NCI-H128 (cell line): ENCODE measurements around the gene BTBD6.

Experiments
- DNase-seq: peaks from one replicate; lab custom pipeline; 2025; ENCODE audit not compliant: unreplicated experiment; lab: John Stamatoyannopoulos, UW

The BTBD6 gene

DNA sequence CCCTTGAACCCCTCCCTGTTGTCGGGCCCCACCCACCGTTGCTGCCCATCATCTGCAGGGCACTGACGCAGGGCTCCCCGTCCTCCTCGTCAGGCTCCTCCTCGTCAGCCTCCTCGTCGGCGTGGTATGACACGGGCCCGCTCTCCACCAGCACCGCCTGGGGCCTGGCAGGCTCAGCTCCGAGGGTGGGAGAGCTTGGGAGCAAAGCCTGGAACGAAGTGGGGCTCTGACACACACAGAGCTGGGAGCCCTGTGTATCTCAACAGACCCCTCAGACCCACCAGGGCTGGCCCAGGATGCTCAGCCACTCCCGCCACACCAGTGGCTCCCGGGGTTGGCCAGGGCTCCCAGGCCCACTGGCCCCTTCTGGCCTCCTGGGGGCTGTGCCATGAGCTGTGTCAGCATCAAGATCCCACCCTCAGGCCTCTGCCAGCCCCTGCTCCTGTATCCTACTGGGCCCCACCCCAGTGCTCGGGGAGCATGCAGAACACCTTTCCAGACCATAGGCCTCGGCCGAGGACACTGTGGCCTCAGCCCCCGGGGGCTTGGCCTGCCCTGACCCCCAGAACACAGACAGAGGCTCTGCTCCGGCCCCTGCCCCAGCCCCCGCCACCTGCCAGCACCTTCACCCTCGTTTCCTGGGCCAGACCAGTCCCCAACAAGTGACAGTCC is 37.1 kb upstream of the BTBD6 start:
- no peak for DNase-seq

- no peak for DNase-seq
These were observed 36.6 kb upstream of the BTBD6 start for GRCh38 chr14:105211758-105212089.

- no peak for DNase-seq
These were observed 35.6 kb upstream of the BTBD6 start for GRCh38 chr14:105212541-105213300.

GRCh38 chr14:105213361-105213760 is 35.0 kb upstream of the BTBD6 start:
- DNase-seq, result no peak

DNA sequence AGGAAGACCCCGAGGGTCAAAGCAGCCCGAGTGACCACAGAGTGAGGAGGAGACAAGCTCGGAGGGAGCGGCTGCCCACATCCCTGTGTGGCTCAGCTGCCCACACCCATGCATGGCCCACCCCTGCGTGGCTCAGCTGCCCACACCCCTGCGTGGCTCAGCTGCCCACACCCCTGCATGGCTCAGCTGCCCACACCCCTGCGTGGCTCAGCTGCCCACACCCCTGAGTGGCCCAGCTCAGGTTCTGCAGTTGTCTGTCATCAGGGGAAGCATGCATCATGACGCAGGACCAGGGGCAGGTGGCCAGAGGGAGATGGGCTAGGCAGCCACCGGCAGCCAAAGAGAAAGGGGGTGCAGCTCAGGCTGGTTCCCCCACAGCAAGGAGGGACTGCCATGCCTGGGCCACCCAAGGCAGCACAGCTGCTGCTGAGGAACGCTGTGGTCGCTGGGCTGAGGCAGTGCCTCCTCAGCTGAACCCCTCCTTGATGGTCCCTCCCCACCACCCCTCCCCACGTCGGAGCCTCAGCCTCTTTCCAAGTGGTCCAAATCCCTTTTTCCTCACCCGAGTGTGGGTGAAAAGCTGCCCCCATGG is 33.9 kb upstream of the BTBD6 start:
- no peak for DNase-seq

DNA sequence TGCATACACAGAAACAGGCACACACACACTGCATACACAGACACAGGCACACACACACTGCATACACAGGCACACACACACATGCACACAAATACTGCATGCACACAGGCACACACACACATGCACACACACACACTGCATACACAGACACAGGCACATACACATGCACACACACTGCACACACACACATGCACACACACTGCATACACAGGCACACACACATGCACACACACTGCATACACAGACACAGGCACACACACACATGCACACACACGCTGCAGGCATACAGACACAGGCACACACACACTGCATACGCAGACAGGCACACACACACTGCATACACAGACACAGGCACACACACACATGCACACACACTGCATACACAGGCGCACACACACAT is 32.7 kb upstream of the BTBD6 start:
- no peak for DNase-seq

GRCh38 chr14:105216490-105217247 is 31.7 kb upstream of the BTBD6 start:
- DNase-seq, result no peak

GRCh38 chr14:105217774-105218173 is 30.6 kb upstream of the BTBD6 start:
- DNase-seq, result no peak

DNA sequence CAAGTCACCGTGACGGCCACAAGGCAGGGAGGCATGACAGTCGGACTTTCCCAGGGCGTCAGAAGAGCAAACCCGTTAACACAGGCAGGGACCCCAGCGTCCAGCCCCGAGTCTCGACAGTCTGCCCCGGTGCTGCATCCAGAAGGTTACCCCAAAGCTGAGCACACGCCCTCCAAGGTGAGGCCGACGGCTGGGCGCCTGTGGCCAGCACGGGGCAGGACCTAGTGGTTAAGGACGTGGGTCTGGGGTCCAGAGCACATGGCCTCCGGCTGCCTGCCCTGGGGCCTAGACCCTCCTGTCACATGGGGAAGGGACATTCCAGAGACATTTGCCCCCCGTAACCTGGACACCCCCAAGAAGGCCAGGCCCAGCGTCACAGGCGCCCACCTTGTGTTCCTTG is 29.7 kb upstream of the BTBD6 start:
- no peak for DNase-seq

DNA sequence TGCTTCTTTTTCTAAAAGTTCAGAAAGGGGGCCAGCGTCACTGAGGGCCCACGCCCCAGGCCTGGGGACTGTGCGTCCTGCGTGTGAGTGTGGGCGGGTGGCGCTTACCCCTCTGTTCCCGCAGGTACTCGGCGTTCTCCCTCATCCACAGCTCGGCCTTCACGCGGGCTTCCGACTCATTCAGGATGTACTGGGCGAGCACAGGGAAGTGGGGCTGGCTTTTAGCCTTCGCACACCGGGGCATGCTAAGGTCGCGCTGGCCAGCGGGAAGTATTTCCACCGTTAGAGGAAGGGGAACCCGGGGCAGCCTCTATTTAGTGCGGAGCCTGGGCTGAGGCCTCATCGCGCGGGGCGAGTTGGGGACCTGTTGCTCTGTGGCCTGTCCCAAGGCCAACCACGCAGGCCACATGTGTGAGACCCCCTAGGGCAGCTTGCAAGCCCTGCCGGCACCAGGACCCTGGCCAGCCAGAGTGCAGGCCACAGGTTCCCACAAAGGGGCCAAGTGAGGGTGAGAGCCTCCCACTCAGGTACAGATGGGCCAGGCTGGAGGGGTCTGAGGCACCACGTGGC is 29.2 kb upstream of the BTBD6 start:
- DNase-seq, result no peak

DNA sequence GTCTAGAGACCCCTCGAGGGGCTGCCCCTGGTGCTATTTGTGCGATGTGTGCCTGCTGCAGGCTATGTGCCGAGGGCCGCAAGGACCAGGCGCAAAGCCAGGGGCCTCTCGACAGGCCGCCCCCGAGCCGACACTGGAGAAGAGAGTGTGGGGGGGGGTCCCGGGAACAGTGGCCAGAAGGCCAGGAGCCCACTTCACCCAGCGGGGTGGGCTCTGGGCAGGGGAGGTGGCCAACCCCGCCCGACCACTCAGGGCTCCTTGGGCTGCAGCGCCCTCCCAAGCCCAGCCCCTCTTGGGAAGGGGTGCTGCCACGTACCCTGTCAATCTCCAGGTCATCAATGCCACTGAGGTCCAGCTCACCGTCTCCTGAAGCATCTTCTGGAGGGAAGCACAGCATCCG is 28.6 kb upstream of the BTBD6 start:
- no peak for DNase-seq

DNA sequence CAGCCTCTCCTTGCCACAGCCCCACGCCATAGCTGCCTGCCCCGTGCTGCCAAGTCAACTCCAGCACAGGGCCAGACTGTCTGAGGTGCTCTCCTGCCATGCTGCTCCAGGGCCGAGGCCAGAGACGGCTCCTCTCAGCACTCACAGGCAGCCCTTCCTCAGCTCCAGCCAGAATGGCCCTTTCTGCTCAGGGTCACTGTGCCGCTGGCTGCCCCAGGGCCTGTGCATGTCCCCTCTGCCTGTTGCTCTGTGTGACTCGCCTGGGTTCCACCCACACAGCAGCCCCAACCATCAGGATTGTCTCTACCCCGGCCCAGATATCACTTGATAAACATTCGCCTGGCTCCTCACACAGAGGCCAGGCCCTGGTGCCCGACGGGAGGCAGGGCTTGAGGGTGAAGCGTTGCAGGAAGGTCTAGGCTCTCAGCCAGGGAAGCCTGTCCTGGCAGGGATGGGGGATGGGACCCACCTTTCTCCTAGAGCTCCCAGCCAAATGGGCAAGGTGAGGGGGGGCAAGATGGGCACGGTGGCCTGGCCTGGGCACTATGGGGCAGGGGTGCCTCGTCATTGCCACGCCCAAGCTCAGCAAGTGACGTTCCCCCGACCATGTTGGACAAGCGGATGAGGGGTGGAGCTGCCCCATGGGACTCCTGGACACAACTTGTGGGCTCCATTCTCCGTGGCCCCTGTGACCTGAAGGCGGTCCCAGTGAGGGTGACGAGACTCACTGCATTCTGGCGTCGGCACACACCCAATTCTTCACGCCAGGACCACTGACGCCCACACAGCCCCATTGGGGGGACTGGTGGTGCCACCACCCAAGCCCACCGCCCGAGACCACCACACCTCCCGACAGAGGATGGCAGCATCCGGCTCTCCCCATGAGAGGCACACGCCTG is 27.4 kb upstream of the BTBD6 start:
- no peak for DNase-seq

GRCh38 chr14:105221598-105222178 is 26.6 kb upstream of the BTBD6 start:
- DNase-seq, result no peak

- DNase-seq, result no peak
These were observed 25.1 kb upstream of the BTBD6 start for GRCh38 chr14:105223260-105223659.

DNA sequence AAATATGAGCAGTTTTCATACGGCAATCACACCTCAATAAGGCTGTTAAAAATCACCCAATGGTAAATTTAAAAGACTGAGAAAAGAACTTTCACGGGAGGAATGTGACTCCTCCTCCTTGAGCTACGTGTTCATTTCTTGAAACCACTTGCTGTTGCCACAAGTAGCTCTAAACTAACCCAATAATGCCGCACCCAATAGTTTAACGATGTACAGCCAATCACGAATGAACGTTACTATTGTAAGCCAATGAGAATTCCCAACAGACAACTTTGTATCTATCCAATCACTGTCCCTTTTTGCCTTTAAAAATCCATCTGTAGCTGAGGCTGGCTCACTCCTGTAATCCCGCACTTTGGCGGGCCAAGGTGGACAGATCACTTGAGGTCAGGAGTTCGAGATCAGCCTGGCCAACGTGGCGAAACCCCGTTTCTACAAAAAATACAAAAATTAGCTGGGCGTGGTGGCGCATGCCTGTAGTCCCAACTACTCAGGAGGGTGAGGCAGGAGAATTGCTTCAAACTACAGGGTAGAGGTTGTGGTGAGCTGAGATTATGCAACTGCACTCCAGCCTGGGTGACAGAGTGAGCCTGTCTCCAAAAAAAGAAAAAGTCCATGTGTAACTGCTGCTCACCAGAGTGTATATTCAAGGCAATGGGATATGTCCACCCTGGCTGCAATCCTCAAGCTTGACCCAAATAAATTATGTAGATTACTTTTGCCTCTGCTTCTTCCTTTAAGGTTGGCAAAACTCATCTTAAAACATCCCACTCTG is 24.4 kb upstream of the BTBD6 start:
- no peak for DNase-seq

- DNase-seq, result no peak
These were observed 23.3 kb upstream of the BTBD6 start for GRCh38 chr14:105224845-105225570.

- no peak for DNase-seq
These were observed 22.1 kb upstream of the BTBD6 start for GRCh38 chr14:105226198-105226597.

DNA sequence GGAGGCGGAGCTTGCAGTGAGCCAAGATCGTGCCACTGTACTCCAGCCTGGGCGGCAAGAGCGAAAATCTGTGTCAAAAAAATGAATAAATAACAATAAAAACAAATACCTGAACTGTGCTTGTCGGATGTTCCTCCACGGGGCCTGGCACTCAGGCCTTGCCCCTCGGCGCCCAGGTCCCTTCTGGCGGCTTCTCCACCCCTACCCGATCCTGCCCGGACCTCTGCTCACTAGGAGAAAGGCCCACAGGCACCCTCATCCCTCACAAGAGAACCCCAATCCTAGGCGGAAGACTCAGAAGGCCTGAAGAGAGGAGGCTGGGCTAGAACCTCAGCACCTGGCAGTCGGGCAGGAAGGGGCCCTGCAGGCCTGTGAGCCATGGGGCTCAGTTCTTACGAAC is 21.0 kb upstream of the BTBD6 start:
- no peak for DNase-seq

DNA sequence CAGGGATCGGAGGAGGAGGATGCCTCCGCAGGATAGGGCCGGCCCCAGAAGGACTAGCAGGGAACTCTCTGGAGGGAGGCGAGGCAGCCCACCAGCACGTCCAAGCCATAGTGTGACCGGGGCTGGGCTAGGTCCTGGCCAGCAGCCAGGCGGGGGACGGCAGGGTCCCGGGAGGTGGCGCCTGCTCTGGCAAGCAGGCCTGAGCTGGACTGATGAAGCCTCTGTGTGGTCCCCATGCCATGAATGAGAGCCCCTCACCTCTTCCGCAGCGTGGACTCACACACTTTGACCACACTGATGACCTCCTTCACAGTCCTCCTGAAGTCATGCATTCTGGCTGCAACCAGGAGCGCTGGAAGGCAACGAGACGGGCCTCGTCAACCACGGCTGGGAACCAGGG is 19.8 kb upstream of the BTBD6 start:
- DNase-seq, result no peak
